ENCODE measurements around the gene ATP23.
A peak's percentile ranks its signal among the peaks of the same experiment; 100 is the strongest.

DNA sequence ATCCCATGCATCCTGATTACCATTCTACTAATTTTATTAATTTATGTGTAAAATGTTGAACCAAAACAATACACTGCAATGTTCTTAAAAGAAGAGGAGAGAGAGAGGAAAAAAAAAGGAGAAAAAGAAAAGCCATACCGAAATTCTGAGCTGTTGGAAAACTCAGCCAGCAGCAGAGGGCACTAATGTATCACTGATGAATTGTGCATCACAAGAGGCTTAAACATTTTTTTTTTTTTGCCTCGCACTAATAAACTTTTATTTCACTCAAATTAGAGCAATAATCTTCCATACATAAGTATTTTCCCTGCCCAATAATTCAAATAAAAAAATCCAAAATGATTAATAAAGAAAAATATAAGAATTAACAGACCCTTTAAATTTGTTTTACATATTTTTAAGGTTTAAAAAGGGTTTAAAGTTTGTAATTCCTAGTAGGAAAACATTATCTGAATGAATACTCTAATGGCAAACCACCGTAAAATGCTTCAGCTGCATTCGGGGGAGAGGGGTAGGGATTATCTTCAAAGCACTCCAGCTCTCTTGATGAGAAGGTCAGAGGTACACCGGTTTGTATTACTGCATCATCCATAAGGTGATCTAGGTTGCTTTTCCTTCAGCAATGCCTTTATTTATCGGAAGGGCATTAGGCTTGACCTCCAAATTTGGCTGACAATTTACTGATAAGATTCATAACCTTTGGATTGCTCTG, 41.9 kb downstream of the ATP23 start:
- TF ChIP-seq, protein P1, sequence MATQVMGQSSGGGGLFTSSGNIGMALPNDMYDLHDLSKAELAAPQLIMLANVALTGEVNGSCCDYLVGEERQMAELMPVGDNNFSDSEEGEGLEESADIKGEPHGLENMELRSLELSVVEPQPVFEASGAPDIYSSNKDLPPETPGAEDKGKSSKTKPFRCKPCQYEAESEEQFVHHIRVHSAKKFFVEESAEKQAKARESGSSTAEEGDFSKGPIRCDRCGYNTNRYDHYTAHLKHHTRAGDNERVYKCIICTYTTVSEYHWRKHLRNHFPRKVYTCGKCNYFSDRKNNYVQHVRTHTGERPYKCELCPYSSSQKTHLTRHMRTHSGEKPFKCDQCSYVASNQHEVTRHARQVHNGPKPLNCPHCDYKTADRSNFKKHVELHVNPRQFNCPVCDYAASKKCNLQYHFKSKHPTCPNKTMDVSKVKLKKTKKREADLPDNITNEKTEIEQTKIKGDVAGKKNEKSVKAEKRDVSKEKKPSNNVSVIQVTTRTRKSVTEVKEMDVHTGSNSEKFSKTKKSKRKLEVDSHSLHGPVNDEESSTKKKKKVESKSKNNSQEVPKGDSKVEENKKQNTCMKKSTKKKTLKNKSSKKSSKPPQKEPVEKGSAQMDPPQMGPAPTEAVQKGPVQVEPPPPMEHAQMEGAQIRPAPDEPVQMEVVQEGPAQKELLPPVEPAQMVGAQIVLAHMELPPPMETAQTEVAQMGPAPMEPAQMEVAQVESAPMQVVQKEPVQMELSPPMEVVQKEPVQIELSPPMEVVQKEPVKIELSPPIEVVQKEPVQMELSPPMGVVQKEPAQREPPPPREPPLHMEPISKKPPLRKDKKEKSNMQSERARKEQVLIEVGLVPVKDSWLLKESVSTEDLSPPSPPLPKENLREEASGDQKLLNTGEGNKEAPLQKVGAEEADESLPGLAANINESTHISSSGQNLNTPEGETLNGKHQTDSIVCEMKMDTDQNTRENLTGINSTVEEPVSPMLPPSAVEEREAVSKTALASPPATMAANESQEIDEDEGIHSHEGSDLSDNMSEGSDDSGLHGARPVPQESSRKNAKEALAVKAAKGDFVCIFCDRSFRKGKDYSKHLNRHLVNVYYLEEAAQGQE (IDR thresholded peaks at IDR 0.05), result no peak
- TF ChIP-seq, protein P2, sequence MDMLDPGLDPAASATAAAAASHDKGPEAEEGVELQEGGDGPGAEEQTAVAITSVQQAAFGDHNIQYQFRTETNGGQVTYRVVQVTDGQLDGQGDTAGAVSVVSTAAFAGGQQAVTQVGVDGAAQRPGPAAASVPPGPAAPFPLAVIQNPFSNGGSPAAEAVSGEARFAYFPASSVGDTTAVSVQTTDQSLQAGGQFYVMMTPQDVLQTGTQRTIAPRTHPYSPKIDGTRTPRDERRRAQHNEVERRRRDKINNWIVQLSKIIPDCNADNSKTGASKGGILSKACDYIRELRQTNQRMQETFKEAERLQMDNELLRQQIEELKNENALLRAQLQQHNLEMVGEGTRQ (IDR thresholded peaks at IDR 0.05), result no peak
- TF ChIP-seq MAZ (IDR thresholded peaks at IDR 0.05; ENCODE audit: borderline replicate concordance, low read depth, low read length) (no peak), FOSL2 (IDR thresholded peaks at IDR 0.05) (no peak), FOSL2 (CRISPR knock-in tag; IDR thresholded peaks at IDR 0.05) (no peak), CBX8 (IDR thresholded peaks at IDR 0.05) (no peak), CHD2 (IDR thresholded peaks at IDR 0.05; ENCODE audit: low read length, partially characterized antibody) (no peak), ZFP36 (IDR thresholded peaks at IDR 0.05; ENCODE audit: borderline replicate concordance, partially characterized antibody) (no peak)
- TF ChIP-seq, protein P3, sequence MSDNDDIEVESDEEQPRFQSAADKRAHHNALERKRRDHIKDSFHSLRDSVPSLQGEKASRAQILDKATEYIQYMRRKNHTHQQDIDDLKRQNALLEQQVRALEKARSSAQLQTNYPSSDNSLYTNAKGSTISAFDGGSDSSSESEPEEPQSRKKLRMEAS (IDR thresholded peaks at IDR 0.05), result no peak
- TF ChIP-seq, protein P4, sequence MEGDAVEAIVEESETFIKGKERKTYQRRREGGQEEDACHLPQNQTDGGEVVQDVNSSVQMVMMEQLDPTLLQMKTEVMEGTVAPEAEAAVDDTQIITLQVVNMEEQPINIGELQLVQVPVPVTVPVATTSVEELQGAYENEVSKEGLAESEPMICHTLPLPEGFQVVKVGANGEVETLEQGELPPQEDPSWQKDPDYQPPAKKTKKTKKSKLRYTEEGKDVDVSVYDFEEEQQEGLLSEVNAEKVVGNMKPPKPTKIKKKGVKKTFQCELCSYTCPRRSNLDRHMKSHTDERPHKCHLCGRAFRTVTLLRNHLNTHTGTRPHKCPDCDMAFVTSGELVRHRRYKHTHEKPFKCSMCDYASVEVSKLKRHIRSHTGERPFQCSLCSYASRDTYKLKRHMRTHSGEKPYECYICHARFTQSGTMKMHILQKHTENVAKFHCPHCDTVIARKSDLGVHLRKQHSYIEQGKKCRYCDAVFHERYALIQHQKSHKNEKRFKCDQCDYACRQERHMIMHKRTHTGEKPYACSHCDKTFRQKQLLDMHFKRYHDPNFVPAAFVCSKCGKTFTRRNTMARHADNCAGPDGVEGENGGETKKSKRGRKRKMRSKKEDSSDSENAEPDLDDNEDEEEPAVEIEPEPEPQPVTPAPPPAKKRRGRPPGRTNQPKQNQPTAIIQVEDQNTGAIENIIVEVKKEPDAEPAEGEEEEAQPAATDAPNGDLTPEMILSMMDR (IDR thresholded peaks at IDR 0.05), result peak; percentile 90

Measured in A549 (cell line).